MM.1S (cell line): ENCODE data around the gene MXRA7.

ENCODE experiments used
- CTCF ChIP-seq: fragments of 300-600 bp; sonication (generic); IDR thresholded peaks from 2 replicates; pipeline ENCODE4 v1.5.1; 2016; ENCODE audit warnings: antibody characterized with exemption, low read length, mixed read lengths
- EZH2 ChIP-seq: fragments of 300-600 bp; sonication (generic); optimal IDR thresholded peaks from 2 replicates; pipeline ENCODE3; 2017; ENCODE audit warnings: low read depth, mild to moderate bottlenecking, antibody characterized with exemption, low read length, mixed read lengths

- TF ChIP-seq EZH2 (no peak), CTCF (no peak)
These were observed 12.9 kb downstream of the MXRA7 start for GRCh38 chr17:76697702-76698465.
